Mucosa of rectum (tissue), 2 donors: ENCODE data around the gene FRY.
"Not testable (repeated sequence)": the region's sequence is repeated elsewhere in the genome, so short reads cannot be mapped to it uniquely, and the experiment has no call there.

Experiments
- H3K27ac ChIP-seq, 2 donors: one replicate each; pipeline ENCODE4 v1.7.0; 2013; ENCODE audit warnings: inconsistent platforms in 2 of 2, low read depth in 2 of 2, low read length in 2 of 2
- H3K27me3 ChIP-seq, 2 donors: one replicate each; pipeline ENCODE4 v1.7.0; 2013; ENCODE audit warnings: low read length in 2 of 2; ENCODE audit not compliant: control insufficient read depth in 2 of 2, insufficient read depth in 2 of 2
- H3K36me3 ChIP-seq, 2 donors: one replicate each; pipeline ENCODE4 v1.7.0; 2013; ENCODE audit warnings: low read length in 2 of 2; ENCODE audit not compliant: control insufficient read depth in 2 of 2, insufficient read depth in 2 of 2
- H3K4me1 ChIP-seq, 2 donors: one replicate each; pipeline ENCODE4 v1.7.0; 2013; ENCODE audit warnings: low read length in 2 of 2, mild to moderate bottlenecking in 1 of 2; ENCODE audit not compliant: control insufficient read depth in 2 of 2, insufficient read depth in 2 of 2
- H3K4me3 ChIP-seq, 2 donors: one replicate each; pipeline ENCODE4 v1.7.0; 2013; ENCODE audit warnings: low read length in 2 of 2
- H3K9ac ChIP-seq, 2 donors: one replicate each; pipeline ENCODE4 v1.7.0; 2013; ENCODE audit warnings: low read length in 2 of 2, low read depth in 1 of 2, mild to moderate bottlenecking in 1 of 2
- H3K9me3 ChIP-seq, 2 donors: one replicate each; pipeline ENCODE4 v1.7.0; 2013; ENCODE audit warnings: low read length in 2 of 2; ENCODE audit not compliant: control insufficient read depth in 2 of 2
- donor health status: healthy.
- donor health status: Normal muscosa, but diverticular disease.

FRY gene

DNA sequence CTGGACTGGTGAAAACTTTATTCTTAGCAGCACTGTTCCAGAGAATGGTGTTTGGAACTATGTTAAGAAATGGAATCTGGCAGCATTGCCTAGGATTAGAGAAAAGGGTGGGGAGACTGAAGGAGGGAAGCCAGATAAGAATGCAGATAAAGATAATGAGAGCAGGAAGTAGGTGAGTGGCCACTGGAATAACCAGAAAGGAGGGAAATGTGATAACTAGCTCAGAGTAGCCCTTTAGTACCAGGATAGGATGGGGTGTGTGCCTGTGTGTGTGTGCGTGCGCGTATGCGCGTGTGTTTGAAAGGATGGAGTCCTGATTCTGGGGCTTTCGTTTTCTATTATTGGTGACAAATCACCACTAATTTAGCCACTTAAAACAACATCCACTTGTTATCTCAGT lies 33.4 kb upstream of the FRY start:
- peaks cover 0 to 6% of the 10 kb centered on the region in 2 donors for H3K4me1 ChIP-seq
- H3K36me3 ChIP-seq, result no peaks in the 10 kb centered on the region
- no peak overlapping the region for H3K9ac ChIP-seq
- no peaks in the 10 kb centered on the region for H3K9me3 ChIP-seq
- no peaks in the 10 kb centered on the region for H3K27me3 ChIP-seq
- H3K27ac ChIP-seq, result no peak overlapping the region
- no peak overlapping the region for H3K4me3 ChIP-seq

DNA sequence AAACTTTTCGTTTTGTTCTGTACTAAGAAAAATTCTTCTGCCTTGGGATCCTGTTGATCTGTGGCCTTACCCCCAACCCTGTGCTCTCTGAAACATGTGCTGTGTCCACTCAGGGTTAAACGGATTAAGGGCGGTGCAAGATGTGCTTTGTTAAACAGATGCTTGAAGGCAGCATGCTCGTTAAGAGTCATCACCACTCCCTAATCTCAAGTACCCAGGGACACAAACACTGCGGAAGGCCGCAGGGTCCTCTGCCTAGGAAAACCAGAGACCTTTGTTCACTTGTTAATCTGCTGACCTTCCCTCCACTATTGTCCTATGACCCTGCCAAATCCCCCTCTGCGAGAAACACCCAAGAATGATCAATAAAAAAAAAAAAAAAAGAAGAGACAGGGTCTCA lies 30.8 kb upstream of the FRY start:
- H3K27ac ChIP-seq, H3K9ac ChIP-seq, H3K9me3 ChIP-seq, H3K36me3 ChIP-seq, H3K27me3 ChIP-seq, H3K4me3 ChIP-seq, H3K4me1 ChIP-seq: not testable (repeated sequence)

DNA sequence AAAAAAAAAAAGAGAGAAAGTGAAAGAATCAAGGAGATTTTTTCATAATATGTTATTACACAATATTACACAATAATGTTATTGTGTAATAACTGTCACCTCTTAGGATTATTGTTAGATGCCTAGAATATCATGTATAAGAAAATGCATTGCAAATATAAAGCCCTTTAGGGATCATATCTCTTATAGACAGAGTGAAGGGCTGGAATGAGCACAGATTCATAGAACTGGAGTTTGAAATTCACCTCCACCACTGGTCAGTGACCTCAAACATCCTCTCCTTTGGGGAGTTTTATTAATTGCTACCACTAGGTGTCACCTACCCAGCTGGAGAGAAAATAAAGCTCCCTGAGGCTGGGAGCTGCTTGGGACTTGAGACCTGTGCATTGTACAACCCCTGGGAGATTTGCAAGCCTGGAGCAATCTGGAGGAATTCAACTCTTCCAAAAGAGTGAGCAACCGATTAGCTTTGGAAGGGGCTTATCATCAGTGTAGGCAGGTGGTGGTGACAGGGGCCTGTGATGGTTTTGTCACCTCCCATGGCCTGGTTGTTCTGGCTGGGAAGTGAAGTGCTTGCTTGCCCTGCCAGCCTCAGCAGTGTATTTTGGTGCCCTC lies 30.3 kb upstream of the FRY start:
- Histone ChIP-seq H3K27ac (no peak overlapping the region), H3K27me3 (no peaks in the 10 kb centered on the region), H3K9ac (no peak overlapping the region), H3K36me3 (no peaks in the 10 kb centered on the region), H3K4me1 (peaks cover 0 to 6% of the 10 kb centered on the region in 2 donors), H3K9me3 (no peaks in the 10 kb centered on the region), H3K4me3 (no peak overlapping the region)

DNA sequence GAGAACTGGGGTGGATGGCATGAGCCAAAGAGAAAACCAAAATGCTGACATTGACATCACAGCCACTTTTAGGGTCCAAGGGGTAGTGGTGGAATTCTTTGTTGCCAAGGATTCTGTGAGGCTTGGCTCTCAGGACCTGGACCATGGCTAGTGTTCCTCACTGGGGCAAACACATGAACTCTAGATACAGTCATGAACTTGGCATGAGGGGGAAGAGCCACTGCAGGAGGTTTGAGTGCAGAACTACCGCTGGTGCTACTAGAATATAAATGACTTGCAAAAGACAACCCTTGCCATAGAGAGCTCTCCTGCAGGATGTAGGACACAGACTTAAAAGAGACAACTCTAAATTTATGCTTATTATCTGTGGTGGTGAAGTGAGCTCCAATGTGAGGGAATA lies 29.8 kb upstream of the FRY start:
- Histone ChIP-seq H3K36me3 (no peaks in the 10 kb centered on the region), H3K4me3 (no peak overlapping the region), H3K4me1 (peaks cover 0 to 6% of the 10 kb centered on the region in 2 donors), H3K27ac (no peak overlapping the region), H3K9me3 (no peaks in the 10 kb centered on the region), H3K27me3 (no peaks in the 10 kb centered on the region), H3K9ac (no peak overlapping the region)

DNA sequence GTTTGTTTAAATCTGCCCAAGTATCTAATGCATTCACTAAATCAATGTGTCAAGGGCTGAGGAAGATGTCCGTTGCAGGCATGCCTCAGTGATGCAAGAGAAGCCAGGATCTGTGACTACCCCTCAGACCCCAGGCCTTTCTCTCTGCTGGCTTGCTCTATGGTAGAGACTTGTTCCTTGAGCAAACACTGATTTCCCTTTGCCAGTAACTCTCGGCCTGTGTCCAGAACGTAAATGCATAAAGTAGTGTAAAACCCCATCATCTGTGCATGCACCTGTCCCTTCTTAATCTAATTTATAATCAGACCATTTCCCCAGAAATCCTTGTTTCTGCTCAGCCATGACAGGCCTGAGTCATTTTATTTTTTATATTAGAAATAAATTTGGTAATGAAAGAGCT lies 28.7 kb upstream of the FRY start:
- Histone ChIP-seq H3K27ac (no peak overlapping the region), H3K27me3 (no peaks in the 10 kb centered on the region), H3K4me1 (peaks cover 0 to 6% of the 10 kb centered on the region in 2 donors), H3K36me3 (no peaks in the 10 kb centered on the region), H3K4me3 (no peak overlapping the region), H3K9me3 (no peaks in the 10 kb centered on the region), H3K9ac (no peak overlapping the region)

DNA sequence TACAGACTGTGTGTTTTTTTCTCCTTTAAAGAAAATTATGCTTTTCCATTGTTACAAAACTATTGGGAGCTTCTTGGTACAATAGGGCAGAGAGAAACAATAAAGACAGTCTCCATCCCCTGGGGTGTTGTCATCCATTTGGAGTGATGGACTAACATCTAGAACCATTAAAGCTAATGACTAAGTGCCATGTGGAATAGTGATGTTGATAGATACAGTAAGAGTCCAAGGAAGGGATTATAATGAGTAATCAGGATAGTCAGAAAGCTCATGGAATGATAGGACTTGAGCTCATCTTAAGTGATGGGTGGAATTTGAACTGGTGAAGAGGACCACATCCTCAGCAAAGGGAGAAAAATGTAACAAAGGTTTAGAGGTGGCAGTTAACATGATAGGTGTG lies 24.1 kb upstream of the FRY start:
- no peak overlapping the region for H3K4me3 ChIP-seq
- no peak overlapping the region for H3K27ac ChIP-seq
- H3K4me1 ChIP-seq, result no peaks in the 10 kb centered on the region
- H3K36me3 ChIP-seq, result no peaks in the 10 kb centered on the region
- no peak overlapping the region for H3K9ac ChIP-seq
- H3K27me3 ChIP-seq, result no peaks in the 10 kb centered on the region
- H3K9me3 ChIP-seq, result no peaks in the 10 kb centered on the region

DNA sequence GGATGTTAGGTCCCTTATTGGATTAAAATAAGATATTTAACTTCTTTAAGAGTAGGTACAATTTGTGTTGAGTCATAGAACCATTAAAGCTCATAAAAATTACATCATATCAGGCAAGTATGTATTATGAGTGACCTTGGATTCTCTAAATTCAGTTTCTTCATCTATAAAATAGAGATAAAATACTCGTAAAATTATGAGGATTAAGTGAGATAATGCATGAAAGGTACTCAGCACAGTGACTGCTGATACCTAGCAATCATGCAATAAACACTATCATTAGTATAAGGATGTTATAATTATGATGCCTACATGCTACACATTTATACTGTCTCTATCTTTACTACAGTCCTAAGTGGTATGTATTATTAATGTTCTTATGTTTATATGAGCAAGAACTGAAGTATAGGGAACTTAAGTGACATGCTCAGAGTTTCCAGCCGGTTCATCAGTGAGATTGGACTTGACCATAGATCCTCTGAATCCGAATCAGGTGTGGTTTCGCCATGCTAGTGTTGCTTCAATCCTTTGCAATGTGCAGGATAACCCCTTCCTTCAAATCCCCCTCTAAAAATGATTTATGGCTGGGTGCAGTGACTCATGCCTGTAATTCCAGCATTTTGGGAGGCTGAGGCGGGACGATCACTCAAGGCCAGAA lies 22.9 kb upstream of the FRY start:
- Histone ChIP-seq H3K9me3 (no peaks in the 10 kb centered on the region), H3K9ac (no peak overlapping the region), H3K4me1 (no peaks in the 10 kb centered on the region), H3K36me3 (no peaks in the 10 kb centered on the region), H3K4me3 (no peak overlapping the region), H3K27me3 (no peaks in the 10 kb centered on the region), H3K27ac (no peak overlapping the region)

DNA sequence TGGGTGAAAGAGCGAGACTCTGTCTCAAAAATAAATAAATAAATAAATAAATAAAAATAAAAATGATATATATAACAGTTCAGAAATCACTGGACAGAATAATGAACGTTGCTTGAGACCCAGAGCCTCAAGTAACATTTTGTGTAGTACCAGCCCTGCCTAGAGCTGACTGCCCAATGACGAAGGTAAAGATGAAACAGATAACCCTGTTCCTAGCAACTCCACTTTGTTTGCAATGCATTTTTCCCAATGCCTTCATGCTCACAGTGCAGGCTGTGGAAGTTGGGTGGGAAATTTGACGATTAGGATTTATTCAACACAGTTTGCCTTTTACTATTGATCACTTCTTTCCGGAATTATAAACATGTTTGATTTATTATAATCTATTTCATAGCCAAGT lies 22.2 kb upstream of the FRY start:
- no peak overlapping the region for H3K27ac ChIP-seq
- H3K9me3 ChIP-seq, result no peaks in the 10 kb centered on the region
- H3K36me3 ChIP-seq, result no peaks in the 10 kb centered on the region
- H3K27me3 ChIP-seq, result no peaks in the 10 kb centered on the region
- no peak overlapping the region for H3K9ac ChIP-seq
- no peak overlapping the region for H3K4me3 ChIP-seq
- H3K4me1 ChIP-seq, result no peaks in the 10 kb centered on the region

DNA sequence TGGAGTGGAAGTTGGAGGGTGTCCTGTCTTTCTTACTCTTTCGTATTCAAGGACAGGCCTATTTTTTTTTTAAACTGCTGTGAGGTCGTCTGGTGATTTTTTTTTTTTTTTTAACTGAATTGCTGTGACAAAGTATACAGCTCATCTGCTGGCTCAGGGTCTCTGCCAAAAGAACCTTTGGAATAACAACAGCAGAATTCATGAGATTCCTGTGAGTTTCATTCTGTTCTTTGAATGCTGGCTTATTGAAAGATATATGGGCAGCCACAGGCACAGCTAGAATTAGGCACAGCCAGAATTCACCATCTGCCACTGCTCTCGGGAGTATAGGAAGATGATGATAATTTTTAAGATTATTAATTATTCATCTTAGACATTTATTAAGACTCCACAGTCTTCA lies 21.4 kb upstream of the FRY start:
- no peak overlapping the region for H3K4me3 ChIP-seq
- H3K36me3 ChIP-seq, result no peaks in the 10 kb centered on the region
- H3K9ac ChIP-seq, result no peak overlapping the region
- no peaks in the 10 kb centered on the region for H3K9me3 ChIP-seq
- no peaks in the 10 kb centered on the region for H3K27me3 ChIP-seq
- H3K4me1 ChIP-seq, result no peaks in the 10 kb centered on the region
- no peak overlapping the region for H3K27ac ChIP-seq

DNA sequence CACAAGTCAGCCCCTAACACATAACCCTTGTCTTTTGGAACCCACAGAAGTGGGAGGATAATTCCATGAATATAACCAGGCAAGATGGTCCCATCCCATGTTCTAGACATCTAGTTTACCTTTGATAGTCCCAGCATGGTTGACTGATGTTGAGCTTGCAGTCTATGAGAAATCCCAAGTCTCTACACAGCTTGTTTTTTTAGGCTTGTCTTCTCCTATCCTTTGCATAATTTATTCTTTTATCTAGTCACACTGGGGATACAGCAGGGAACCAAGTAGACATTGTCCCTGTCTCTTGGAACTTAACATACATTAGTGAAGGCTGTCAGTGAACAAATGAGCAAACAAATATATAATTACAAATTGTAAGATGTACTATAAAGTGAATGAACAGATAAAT lies 19.6 kb upstream of the FRY start:
- Histone ChIP-seq H3K9me3 (no peaks in the 10 kb centered on the region), H3K27ac (no peak overlapping the region)

More for the DNA sequence above, 19.6 kb upstream of the FRY start:
- Histone ChIP-seq H3K27me3 (no peaks in the 10 kb centered on the region), H3K9ac (no peak overlapping the region), H3K4me1 (no peaks in the 10 kb centered on the region), H3K36me3 (no peaks in the 10 kb centered on the region), H3K4me3 (no peak overlapping the region)
